ENCODE results near the gene SLC25A12.

The SLC25A12 gene

GRCh38 chr2:171804456-171804855, 89.6 kb downstream of the SLC25A12 start:
- no peak overlapping the region for H3K9ac ChIP-seq (ENCODE audit: low read depth, low read length)
- no peaks in the 10 kb centered on the region for H3K36me3 ChIP-seq (ENCODE audit: insufficient read depth, low read length)
- WGBS = 93% methylated on average over 2 of the region's 3 CpGs

DNA sequence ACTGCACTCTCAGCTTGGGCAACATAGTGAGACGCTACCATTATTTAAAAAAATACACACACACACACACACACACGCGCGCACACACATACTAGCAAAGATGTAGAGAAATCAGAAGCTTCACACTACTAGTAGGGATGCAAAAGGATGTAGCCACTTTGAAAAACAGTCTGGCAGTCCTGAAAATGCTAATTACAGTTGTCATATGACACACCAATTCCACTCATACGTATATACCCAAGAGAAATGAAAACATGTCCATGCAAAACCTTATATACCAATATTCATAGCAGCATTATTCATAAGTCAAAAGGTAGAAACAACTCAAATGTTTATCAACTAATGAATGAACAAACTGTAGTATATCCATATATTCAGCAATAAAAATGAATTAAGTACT, 90.3 kb downstream of the SLC25A12 start:
- Histone ChIP-seq H3K27ac (ENCODE audit: low read depth, low read length) (no peak overlapping the region), H3K4me1 (ENCODE audit: insufficient read depth, low read length) (peaks cover 2% of the 10 kb centered on the region; the same call in 1 of the 2 replicates), H3K27me3 (ENCODE audit: insufficient read depth, low read length) (no peaks in the 10 kb centered on the region), H3K9ac (ENCODE audit: low read depth, low read length) (no peak overlapping the region), H3K36me3 (ENCODE audit: insufficient read depth, low read length) (no peaks in the 10 kb centered on the region), H3K9me3 (ENCODE audit: insufficient read depth, low read depth, low read length) (no peaks in the 10 kb centered on the region), H3K4me3 (ENCODE audit: low read length) (no peak overlapping the region)
- WGBS = 87% methylated on average over 5 of the region's 5 CpGs

More at GRCh38 chr2:171804456-171804855, 89.6 kb downstream of the SLC25A12 start:
- no peaks in the 10 kb centered on the region for H3K27me3 ChIP-seq (ENCODE audit: insufficient read depth, low read length)
- H3K27ac ChIP-seq (ENCODE audit: low read depth, low read length) = no peak overlapping the region
- H3K9me3 ChIP-seq (ENCODE audit: insufficient read depth, low read depth, low read length) = no peaks in the 10 kb centered on the region
- no peak overlapping the region for H3K4me3 ChIP-seq (ENCODE audit: low read length)
- no peaks in the 10 kb centered on the region for H3K4me1 ChIP-seq (ENCODE audit: insufficient read depth, low read length)

GRCh38 chr2:171800639-171801038, 93.4 kb downstream of the SLC25A12 start:
- Histone ChIP-seq H3K27ac (ENCODE audit: low read depth, low read length) (no peak overlapping the region), H3K9ac (ENCODE audit: low read depth, low read length) (no peak overlapping the region), H3K4me1 (ENCODE audit: insufficient read depth, low read length) (peaks cover 20% of the 10 kb centered on the region; the same call in 1 of the 2 replicates), H3K36me3 (ENCODE audit: insufficient read depth, low read length) (no peaks in the 10 kb centered on the region), H3K27me3 (ENCODE audit: insufficient read depth, low read length) (no peaks in the 10 kb centered on the region), H3K4me3 (ENCODE audit: low read length) (no peak overlapping the region), H3K9me3 (ENCODE audit: insufficient read depth, low read depth, low read length) (no peaks in the 10 kb centered on the region)
- 91% methylated on average over 5 of the region's 5 CpGs for WGBS

GRCh38 chr2:171798156-171798820, 95.8 kb downstream of the SLC25A12 start:
- no peaks in the 10 kb centered on the region for H3K9me3 ChIP-seq (ENCODE audit: insufficient read depth, low read depth, low read length)
- peaks cover 44% of the 10 kb centered on the region for H3K4me1 ChIP-seq (ENCODE audit: insufficient read depth, low read length)
- no peak overlapping the region for H3K9ac ChIP-seq (ENCODE audit: low read depth, low read length)
- H3K27me3 ChIP-seq (ENCODE audit: insufficient read depth, low read length) = no peaks in the 10 kb centered on the region
- H3K27ac ChIP-seq (ENCODE audit: low read depth, low read length) = 0 out of 2 replicates have a peak overlapping the region, but pooled peaks have one; percentile 12
- WGBS = 83% methylated on average over 5 of the region's 6 CpGs
- no peaks in the 10 kb centered on the region for H3K36me3 ChIP-seq (ENCODE audit: insufficient read depth, low read length)
- H3K4me3 ChIP-seq (ENCODE audit: low read length) = no peak overlapping the region

DNA sequence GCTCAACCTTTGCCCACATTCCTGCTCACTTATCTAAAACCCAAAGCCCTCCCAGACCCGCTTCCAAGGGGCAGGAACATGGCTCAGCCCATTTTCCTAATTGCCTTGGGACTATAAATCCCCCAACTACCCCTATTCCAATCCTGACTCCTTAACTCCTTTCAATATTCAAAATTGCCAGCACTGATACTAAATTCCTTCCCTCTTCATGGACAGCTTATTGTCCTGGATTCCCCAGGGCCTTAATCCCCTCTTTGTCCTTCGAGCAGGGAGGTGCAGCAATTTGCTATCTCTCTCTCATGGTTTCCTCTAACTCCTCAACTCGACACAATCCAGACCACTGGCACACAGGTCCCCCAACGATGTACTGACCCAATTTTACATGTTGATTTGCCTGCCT, 99.1 kb downstream of the SLC25A12 start:
- Histone ChIP-seq H3K4me1 (ENCODE audit: insufficient read depth, low read length) (peaks cover 58% of the 10 kb centered on the region), H3K4me3 (ENCODE audit: low read length) (no peak overlapping the region), H3K27me3 (ENCODE audit: insufficient read depth, low read length) (no peaks in the 10 kb centered on the region), H3K9me3 (ENCODE audit: insufficient read depth, low read depth, low read length) (no peaks in the 10 kb centered on the region), H3K36me3 (ENCODE audit: insufficient read depth, low read length) (no peaks in the 10 kb centered on the region), H3K9ac (ENCODE audit: low read depth, low read length) (no peak overlapping the region), H3K27ac (ENCODE audit: low read depth, low read length) (0 out of 2 replicates have a peak overlapping the region, but pooled peaks have one; percentile 8)
- WGBS = 30% methylated on average over 4 of the region's 4 CpGs

DNA sequence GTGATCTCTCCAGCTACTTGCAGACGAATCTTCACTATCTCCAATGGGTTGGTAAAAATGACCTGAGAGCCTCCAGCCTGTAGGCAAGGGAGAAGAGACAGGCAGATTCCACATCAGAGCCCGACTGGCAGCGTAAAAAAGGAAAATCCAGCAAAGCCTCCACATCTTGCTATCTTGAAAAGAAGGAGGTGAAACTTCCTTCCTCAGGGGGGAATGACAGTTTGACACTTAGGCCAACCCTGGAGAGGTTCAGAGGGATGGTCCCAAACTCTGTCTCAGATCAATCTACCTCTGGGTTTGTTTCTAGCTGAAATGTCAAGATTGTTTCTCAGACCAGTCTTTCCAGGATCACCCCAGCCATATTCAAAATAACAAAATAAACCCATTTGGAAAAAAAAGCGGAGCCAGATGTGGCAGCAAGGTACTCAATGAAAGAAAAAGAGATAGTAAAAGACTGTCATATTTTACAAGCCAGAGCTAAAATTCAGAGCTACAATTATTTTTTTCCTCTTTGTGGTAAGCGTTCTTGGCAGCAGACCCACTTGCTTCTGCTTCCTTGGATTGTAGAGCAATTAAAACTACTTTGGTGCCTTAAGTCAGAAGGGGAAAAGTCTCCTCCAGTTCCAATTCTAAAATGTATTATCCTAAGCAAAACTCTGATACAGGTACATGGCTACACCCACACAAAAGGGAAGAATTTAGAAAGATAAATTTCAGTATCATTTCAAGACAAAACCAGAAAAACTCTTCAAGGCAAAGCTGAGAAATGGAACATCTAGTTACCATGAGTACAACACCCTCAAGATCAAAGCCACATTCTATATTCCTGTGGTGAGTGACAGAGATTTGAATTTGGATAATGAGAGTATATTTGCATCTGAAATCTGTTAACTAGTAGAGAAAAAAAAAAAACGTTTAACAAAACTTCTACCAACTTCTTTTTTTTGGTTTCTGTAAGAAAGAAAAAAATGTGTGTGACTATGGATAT, 100.1 kb downstream of the SLC25A12 start:
- Histone ChIP-seq H3K9me3 (ENCODE audit: insufficient read depth, low read depth, low read length) (no peaks in the 10 kb centered on the region), H3K9ac (ENCODE audit: low read depth, low read length) (no peak overlapping the region), H3K27me3 (ENCODE audit: insufficient read depth, low read length) (no peaks in the 10 kb centered on the region), H3K36me3 (ENCODE audit: insufficient read depth, low read length) (no peaks in the 10 kb centered on the region), H3K27ac (ENCODE audit: low read depth, low read length) (peak overlapping the region; percentile 24; the same call in 1 of the 2 replicates), H3K4me1 (ENCODE audit: insufficient read depth, low read length) (peaks cover 61% of the 10 kb centered on the region), H3K4me3 (ENCODE audit: low read length) (no peak overlapping the region)
- 71% methylated on average over 5 of the region's 6 CpGs for WGBS

DNA sequence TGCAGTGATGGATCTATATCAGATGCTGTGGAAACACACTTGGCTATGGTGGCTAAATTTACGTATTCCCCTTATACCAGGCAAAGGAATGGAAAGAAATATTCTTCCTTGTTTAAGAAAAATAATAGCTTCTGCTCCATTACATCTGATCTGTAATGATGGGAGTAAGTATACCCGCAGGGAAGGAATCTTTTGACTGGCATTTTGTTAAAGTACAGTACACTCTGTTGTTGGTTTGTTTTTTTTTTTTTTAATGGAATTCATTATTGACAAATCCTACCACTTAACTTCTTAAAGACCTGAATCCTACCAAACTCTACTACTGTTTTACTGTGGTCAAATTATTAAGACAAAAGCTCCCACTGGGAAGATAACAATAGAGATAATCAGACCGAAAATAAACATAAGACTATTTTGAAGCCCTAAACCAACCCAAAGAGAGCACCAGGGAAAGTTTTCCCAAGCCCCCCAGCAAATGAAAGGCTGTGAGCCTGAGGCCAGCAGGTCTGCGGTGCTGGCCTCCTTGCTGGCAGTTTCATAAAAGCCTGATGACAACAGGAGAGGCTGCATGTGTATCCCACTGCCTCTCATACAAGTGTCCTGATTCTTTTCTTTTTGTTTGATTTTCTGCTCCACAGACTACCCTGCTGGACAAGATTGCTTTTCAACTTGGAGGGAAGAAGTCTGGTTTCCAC, 101.0 kb downstream of the SLC25A12 start:
- H3K27me3 ChIP-seq (ENCODE audit: insufficient read depth, low read length) = no peaks in the 10 kb centered on the region
- peaks cover 62% of the 10 kb centered on the region for H3K4me1 ChIP-seq (ENCODE audit: insufficient read depth, low read length)
- no peak overlapping the region for H3K4me3 ChIP-seq (ENCODE audit: low read length)
- H3K36me3 ChIP-seq (ENCODE audit: insufficient read depth, low read length) = no peaks in the 10 kb centered on the region
- H3K9me3 ChIP-seq (ENCODE audit: insufficient read depth, low read depth, low read length) = no peaks in the 10 kb centered on the region
- 11% methylated on average over 3 of the region's 4 CpGs for WGBS
- peak overlapping the region; percentile 24; the same call in 1 of the 2 replicates for H3K27ac ChIP-seq (ENCODE audit: low read depth, low read length)
- H3K9ac ChIP-seq (ENCODE audit: low read depth, low read length) = no peak overlapping the region

- no peaks in the 10 kb centered on the region for H3K27me3 ChIP-seq (ENCODE audit: insufficient read depth, low read length)
- peaks cover 62% of the 10 kb centered on the region for H3K4me1 ChIP-seq (ENCODE audit: insufficient read depth, low read length)
- H3K9ac ChIP-seq (ENCODE audit: low read depth, low read length) = no peak overlapping the region
- H3K36me3 ChIP-seq (ENCODE audit: insufficient read depth, low read length) = no peaks in the 10 kb centered on the region; the same call in 1 of the 2 replicates
- H3K4me3 ChIP-seq (ENCODE audit: low read length) = no peak overlapping the region
- no peaks in the 10 kb centered on the region for H3K9me3 ChIP-seq (ENCODE audit: insufficient read depth, low read depth, low read length)
- no peak overlapping the region for H3K27ac ChIP-seq (ENCODE audit: low read depth, low read length)
- WGBS = 94% methylated on average over 3 of the region's 3 CpGs
Observed at GRCh38 chr2:171792157-171792556, 101.9 kb downstream of the SLC25A12 start.

DNA sequence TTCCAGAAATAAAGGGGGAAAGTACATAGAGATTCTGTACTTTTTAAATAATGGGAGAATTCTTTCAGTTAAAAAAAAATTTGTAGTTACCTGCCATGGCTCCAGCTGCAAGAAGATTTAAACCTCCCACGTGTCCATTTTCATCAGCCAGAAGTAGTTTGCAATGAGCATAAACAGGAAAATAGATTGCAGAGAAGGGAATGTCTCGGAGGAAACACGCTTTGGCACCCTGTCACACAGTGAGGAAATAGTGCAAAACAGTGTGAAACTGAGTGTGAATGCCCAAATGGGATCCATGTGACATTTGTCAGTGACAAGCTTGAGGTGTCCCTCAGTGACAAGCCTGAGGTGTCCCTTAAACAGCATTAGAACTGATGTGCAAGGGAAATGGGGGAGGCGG, 102.7 kb downstream of the SLC25A12 start:
- H3K9me3 ChIP-seq (ENCODE audit: insufficient read depth, low read depth, low read length) = no peaks in the 10 kb centered on the region
- no peak overlapping the region for H3K9ac ChIP-seq (ENCODE audit: low read depth, low read length)
- no peaks in the 10 kb centered on the region for H3K27me3 ChIP-seq (ENCODE audit: insufficient read depth, low read length)
- 92% methylated on average over 4 of the region's 4 CpGs for WGBS
- H3K4me3 ChIP-seq (ENCODE audit: low read length) = no peak overlapping the region
- no peak overlapping the region for H3K27ac ChIP-seq (ENCODE audit: low read depth, low read length)
- no peaks in the 10 kb centered on the region; the same call in 1 of the 2 replicates for H3K36me3 ChIP-seq (ENCODE audit: insufficient read depth, low read length)
- peaks cover 61% of the 10 kb centered on the region for H3K4me1 ChIP-seq (ENCODE audit: insufficient read depth, low read length)

- WGBS = 74% methylated on average over 6 of the region's 6 CpGs
- no peak overlapping the region for H3K9ac ChIP-seq (ENCODE audit: low read depth, low read length)
- H3K36me3 ChIP-seq (ENCODE audit: insufficient read depth, low read length) = peaks cover 7% of the 10 kb centered on the region; the same call in 1 of the 2 replicates
- no peak overlapping the region for H3K4me3 ChIP-seq (ENCODE audit: low read length)
- no peaks in the 10 kb centered on the region for H3K9me3 ChIP-seq (ENCODE audit: insufficient read depth, low read depth, low read length)
- no peaks in the 10 kb centered on the region for H3K27me3 ChIP-seq (ENCODE audit: insufficient read depth, low read length)
- no peak overlapping the region for H3K27ac ChIP-seq (ENCODE audit: low read depth, low read length)
- peaks cover 53% of the 10 kb centered on the region for H3K4me1 ChIP-seq (ENCODE audit: insufficient read depth, low read length)
Observed at GRCh38 chr2:171789956-171790355, 104.1 kb downstream of the SLC25A12 start.

All from HUES64 (cell line).